Coronary artery (tissue), 2 donors: ENCODE measurements around the gene TELO2.
A peak's percentile ranks its signal among the peaks of the same experiment; 100 is the strongest.

Experiments
- DNase-seq: peaks from one replicate; pipeline ENCODE4 v3.0.0-alpha.2; 2017; ENCODE audit warnings: low spot score
- H3K27ac ChIP-seq, 2 donors: fragments of 200-600 bp; sonication (generic); one replicate each; pipeline ENCODE4 v1.5.1; 2016 to 2019
- H3K4me3 ChIP-seq: fragments of 200-600 bp; sonication (generic); 2 replicates; pipeline ENCODE4 v1.5.1; 2016; ENCODE audit warnings: mild to moderate bottlenecking, moderate library complexity
- TF ChIP-seq, protein P1 (sequence below): fragments of 200-600 bp; sonication (generic); IDR thresholded peaks from one replicate; pipeline ENCODE4 v1.5.1; 2019; ENCODE audit warnings: antibody characterized with exemption

TELO2 gene

DNA sequence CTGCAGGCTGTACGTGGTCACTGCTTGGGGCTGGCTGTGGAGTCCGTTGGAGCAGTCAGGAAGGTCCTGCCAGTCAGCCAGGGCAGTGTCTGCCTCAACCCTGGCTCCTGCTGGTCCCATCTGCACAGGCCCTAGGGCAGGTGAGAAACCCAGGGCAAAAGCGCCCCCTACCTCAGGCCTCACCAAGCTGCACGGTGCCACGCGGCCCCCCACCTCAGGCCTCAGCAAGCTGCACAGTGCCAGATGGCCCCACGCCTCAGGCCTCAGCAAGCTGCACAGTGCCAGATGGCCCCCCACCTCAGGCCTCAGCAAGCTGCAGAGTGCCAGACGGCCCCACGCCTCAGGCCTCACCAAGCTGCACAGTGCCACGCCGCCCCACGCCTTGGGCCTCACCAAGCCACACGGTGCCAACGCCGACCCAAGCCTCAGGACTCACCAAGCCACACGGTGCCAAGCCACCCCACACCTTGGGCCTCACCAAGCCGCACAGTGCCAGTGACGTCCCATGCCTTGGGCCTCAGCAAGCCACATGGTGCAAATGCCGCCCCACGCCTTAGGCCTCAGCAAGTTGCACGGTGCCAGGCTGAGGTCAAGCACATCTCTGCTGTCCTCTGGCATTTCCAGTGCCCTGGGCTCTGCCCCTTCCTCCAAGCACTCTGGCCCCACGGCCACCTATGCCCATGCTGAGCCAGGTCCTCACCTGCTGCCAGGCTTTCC lies 45.8 kb downstream of the TELO2 start:
- Histone ChIP-seq H3K27ac (no peak overlapping the region), H3K4me3 (peak overlapping the region; percentile 80)
- DNase-seq, result no peak
- TF ChIP-seq, protein P1, sequence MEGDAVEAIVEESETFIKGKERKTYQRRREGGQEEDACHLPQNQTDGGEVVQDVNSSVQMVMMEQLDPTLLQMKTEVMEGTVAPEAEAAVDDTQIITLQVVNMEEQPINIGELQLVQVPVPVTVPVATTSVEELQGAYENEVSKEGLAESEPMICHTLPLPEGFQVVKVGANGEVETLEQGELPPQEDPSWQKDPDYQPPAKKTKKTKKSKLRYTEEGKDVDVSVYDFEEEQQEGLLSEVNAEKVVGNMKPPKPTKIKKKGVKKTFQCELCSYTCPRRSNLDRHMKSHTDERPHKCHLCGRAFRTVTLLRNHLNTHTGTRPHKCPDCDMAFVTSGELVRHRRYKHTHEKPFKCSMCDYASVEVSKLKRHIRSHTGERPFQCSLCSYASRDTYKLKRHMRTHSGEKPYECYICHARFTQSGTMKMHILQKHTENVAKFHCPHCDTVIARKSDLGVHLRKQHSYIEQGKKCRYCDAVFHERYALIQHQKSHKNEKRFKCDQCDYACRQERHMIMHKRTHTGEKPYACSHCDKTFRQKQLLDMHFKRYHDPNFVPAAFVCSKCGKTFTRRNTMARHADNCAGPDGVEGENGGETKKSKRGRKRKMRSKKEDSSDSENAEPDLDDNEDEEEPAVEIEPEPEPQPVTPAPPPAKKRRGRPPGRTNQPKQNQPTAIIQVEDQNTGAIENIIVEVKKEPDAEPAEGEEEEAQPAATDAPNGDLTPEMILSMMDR, result no peak

DNA sequence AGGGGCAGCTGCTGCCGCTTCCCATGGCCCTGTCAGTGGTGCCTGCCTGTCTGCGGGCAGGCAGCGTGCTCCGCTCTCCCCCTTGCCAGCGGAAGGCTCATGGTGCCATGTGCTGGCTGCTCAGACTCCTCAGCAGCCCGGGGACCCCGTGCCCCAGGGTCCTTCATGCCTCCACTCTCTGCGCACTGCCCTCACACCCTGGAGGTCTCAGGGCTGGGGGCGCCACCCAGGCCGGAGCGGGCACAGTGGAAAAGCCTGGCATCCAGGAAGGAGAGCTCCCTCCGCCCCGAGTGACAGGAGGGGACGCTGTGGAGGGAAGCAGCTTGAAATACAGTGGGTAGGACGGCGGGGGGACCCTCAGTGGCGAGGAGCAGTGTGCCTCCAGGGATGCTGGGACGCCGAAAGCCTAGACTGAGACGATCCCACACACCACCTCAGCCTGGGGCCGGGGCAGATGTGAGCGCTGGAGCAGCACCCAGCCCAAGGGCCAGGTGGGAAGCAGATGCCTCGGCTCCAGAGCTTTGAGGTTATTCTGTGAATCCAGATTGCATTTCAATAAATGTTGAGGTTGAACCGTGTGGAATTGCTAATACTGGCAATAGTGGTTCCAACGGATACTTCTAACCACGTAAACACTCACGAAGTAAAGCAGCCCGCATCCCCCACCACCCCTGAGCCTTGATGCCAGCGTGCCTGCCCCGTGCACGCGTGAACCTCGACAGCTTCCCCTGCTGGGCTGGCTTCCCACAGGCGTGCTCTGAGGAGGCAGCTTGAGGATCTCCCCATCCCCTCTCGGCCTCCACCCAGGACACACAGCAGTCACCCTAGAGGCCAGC lies 46.8 kb downstream of the TELO2 start:
- TF ChIP-seq, protein P1, result no peak
- Histone ChIP-seq H3K27ac (peak overlapping the region in 1 of 2 donors; percentile 91), H3K4me3 (no peak overlapping the region)
- no peak for DNase-seq

DNA sequence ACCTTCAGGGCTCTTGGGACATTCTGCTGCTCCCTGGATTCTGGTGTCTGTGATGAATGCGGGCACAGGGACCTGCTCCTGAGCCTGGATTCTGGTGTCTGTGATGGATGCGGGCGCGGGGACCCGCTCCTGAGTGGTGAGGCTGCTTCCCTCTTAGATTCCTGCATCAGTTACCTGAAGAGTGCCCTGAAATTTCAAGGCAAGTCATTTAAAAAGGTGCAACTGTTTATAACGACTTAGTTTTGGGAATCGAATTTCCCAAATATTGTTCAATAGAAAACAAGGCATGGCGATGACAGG lies 47.3 kb downstream of the TELO2 start:
- no peak for DNase-seq
- peak overlapping the region in 1 of 2 donors; percentile 91 for H3K27ac ChIP-seq
- TF ChIP-seq, protein P1, result no peak
- no peak overlapping the region for H3K4me3 ChIP-seq

DNA sequence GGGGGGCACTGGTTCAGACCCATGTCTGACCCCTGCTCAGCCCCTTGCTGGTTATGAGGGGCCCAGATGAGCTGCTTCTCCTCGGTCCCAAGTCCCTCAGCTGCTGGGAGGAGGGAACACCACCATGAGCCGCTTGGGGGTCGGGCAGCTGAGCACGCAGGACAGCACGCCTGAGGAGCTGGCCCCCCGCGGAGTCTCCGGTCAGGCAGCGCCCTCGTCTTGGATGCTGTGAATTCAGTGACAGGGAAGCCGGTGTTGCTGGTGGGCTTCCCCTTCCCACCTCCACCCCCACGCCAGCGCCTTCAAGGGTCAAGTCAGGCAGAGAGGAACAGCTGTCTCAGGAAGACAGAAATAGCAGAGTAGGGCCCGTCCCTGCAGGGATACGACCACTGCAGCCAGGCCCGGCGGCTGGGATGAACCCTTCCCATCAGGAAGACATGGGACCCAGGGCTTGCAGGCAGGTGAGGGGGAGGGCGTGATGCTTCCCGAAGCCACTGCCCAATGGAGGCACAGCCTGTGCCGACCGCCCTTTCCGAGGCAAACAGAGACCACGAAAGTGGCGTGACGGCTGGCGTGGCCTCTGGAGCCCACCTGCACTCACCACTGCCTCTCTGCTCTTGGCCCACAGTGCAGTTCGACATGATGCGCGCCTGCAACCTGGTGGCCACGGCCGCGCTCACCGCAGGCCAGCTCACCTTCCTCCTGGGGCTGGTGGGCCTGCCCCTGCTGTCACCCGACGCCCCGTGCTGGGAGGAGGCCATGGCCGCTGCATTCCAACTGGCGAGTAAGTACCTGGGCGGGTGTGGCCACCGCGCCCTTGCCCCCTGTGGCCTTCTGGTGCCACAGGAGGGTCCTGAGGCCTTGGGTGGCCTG lies 48.4 kb downstream of the TELO2 start:
- DNase-seq, result no peak
- Histone ChIP-seq H3K4me3 (no peak overlapping the region), H3K27ac (peak overlapping the region; percentile 20 to 91)
- TF ChIP-seq, protein P1, result no peak

DNA sequence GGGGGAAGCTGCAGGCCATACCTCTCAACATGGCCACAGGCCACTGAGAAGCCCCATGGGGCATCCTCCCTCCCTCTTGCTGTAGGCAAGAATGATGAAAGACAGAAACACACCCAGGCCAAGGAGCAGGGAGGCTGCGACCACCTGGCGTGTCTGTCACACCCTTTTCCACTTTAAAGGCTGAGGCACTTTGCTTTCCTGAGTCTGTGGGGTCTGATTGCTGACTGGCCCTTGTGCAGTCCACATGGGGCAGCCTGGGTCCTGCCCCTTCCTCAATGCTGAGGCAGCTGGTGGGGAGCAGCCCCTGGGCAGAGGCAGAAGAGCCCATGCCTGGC lies 49.0 kb downstream of the TELO2 start:
- no peak overlapping the region for H3K4me3 ChIP-seq
- TF ChIP-seq, protein P1, result no peak
- H3K27ac ChIP-seq, result peak overlapping the region; percentile 20 to 91
- no peak for DNase-seq

DNA sequence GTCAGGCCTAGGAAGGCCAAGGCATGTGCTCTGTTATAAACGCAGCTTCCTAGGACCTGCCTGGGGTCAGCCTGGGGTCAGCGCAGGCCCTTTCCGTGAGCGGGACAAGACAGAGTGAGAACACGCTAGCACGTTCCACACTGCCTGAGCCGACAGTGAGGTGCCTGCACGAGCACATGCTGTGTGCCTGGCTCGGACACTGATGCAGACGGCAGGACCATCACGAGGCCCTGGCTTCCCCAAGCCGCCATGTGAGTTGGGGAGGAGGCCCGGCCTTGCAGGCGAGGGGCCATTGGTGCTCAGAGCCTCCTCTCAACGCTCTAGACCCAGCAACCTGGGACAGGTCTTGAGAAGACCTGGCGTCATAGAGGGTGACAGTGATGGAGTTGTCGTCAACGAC lies 49.4 kb downstream of the TELO2 start:
- peak overlapping the region; percentile 39 to 91 for H3K27ac ChIP-seq
- H3K4me3 ChIP-seq, result no peak overlapping the region
- TF ChIP-seq, protein P1, result no peak
- no peak for DNase-seq
